ENCODE data around the gene TTC9B. TPM values are rescaled to one million over a fixed set of nuclear protein-coding genes. Genes with fewer than 3 reads are reported as not detected.

Gene TTC9B
- total and polyA plus RNA-seq, 2 of the 8 experiments (the other 6 are each of a cell fraction or from before 2014, with no cell fraction given), result 0.26 TPM; not detected in 1

GRCh38 chr19:40216777-40217026 lies 1.5 kb downstream of the TTC9B start:
- H3K14ac ChIP-seq (ENCODE audit: insufficient read length), result no peak overlapping the region
- H4K91ac ChIP-seq (replicated peaks; ENCODE audit: insufficient read length, low read length), result no peak overlapping the region
- H2BK12ac ChIP-seq (ENCODE audit: low read depth, low read length), result peak overlapping the region; percentile 62; the same call in 1 of the 2 replicates
- H4K20me1 ChIP-seq (replicated peaks in 1 of 2; ENCODE audit: control insufficient read depth in 1 of 2, insufficient read depth in 2 of 2, low read length in 2 of 2), result peaks cover 3 to 4% of the 10 kb centered on the region in 2 experiments
- H3K9me3 ChIP-seq (ENCODE audit: insufficient read depth in 2 of 2, low read depth in 1 of 2, low read length in 1 of 2), result no peaks in the 10 kb centered on the region
- ChIA-PET CTCF (ENCODE audit: partially characterized antibody) (interaction anchor here (0.6 to 4.5 kb wide), 22 partner anchors 10 to 211 kb away, joined by 3 to 32 read pairs (median 5); partner anchors contain the start of genes CCNP and MAP3K10), POLR2A (ENCODE audit: partially characterized antibody) (interaction anchor here (0.9 to 1.8 kb wide), 5 partner anchors 9 to 126 kb away, joined by 3 to 4 read pairs (median 3); partner anchors contain the start of gene ZNF780A)
- H3K23me2 ChIP-seq (ENCODE audit: low read depth, low read length), result peaks cover 7% of the 10 kb centered on the region; the same call in 1 of the 2 replicates
- peaks cover 0 to 10% (median 5%) of the 10 kb centered on the region in 4 experiments; a peak in 5 of 7 replicates for H3K4me1 ChIP-seq (replicated peaks in 1 of 4; ENCODE audit: control insufficient read depth in 3 of 4, insufficient read depth in 4 of 4, low read length in 3 of 4)
- WGBS, 2 experiments (ENCODE audit: extremely low coverage in 1 of 2, insufficient coverage in 1 of 2, insufficient read length in 1 of 2, insufficient replicate concordance in 2 of 2, low coverage in 1 of 2, low lambda C conversion rate in 2 of 2, missing lambda C conversion rate in 1 of 2), result 29 to 100% methylated on average over 3 to 9 of the region's 9 CpGs
- 0 out of 2 replicates have a peak overlapping the region, but pooled peaks have one; percentile 56 for H2BK5ac ChIP-seq (ENCODE audit: low read depth, low read length)
- no peak overlapping the region for H4K5ac ChIP-seq (ENCODE audit: insufficient read length, low read depth, low read length)
- H3K27ac ChIP-seq (ENCODE audit: low read depth, low read length), result no peak overlapping the region
- no peak for TF ChIP-seq TBP (IDR thresholded peaks at IDR 0.05; ENCODE audit: low read depth, low read length)
- TF ChIP-seq RAD21 (IDR thresholded peaks at IDR 0.05 in 1 of 2, conservative IDR thresholded peaks at IDR 0.05 in 1 of 2; ENCODE audit: low read depth in 2 of 2, low read length in 2 of 2), result no peak
- no peak for TF ChIP-seq RBBP5 (IDR thresholded peaks at IDR 0.05; ENCODE audit: borderline replicate concordance, low read depth, low read length)
- no peak for TF ChIP-seq TCF12 (IDR thresholded peaks at IDR 0.05; ENCODE audit: low read depth, low read length)
- TF ChIP-seq SIX5 (IDR thresholded peaks at IDR 0.05; ENCODE audit: low read depth, low read length), result no peak
- no peak for TF ChIP-seq POU5F1 (IDR thresholded peaks at IDR 0.05; ENCODE audit: low read depth, low read length)
- no peak for TF ChIP-seq SP4 (IDR thresholded peaks at IDR 0.05; ENCODE audit: low read length)
- TF ChIP-seq RNF2 (IDR thresholded peaks at IDR 0.05; ENCODE audit: borderline replicate concordance, low read depth, low read length, missing control alignments, poor library complexity, severe bottlenecking), result no peak
- no peak overlapping the region for H3K56ac ChIP-seq (replicated peaks; ENCODE audit: insufficient read length, low read depth, low read length)
- 0 out of 2 replicates have a peak overlapping the region, but pooled peaks have one; percentile 1 for H4K8ac ChIP-seq (ENCODE audit: extremely low read depth, insufficient read depth, low read length)
- DNase-seq (ENCODE audit: low read depth in 1 of 2, low spot score in 2 of 2), result no peak
- H2AFZ ChIP-seq (ENCODE audit: low read length), result no peak overlapping the region
- H3K9ac ChIP-seq (replicated peaks in 1 of 4; ENCODE audit: extremely low read depth in 1 of 4, low read depth in 3 of 4, low read length in 3 of 4), result no peak overlapping the region
- H2BK15ac ChIP-seq (ENCODE audit: low read length), result no peak overlapping the region
- peak overlapping the region in 3 of 4 experiments; percentile 3 to 49 (median 21); a peak in 5 of 8 replicates for H3K4me3 ChIP-seq (ENCODE audit: extremely low read depth in 1 of 4, insufficient read depth in 2 of 4, low read depth in 3 of 4, low read length in 4 of 4)
- FAIRE-seq, result no peak
- peak overlapping the region; percentile 72; the same call in 1 of the 2 replicates for H2BK20ac ChIP-seq (ENCODE audit: low read length)
- H3K23ac ChIP-seq (ENCODE audit: insufficient read length), result no peak overlapping the region
- H3K36me3 ChIP-seq (ENCODE audit: control insufficient read depth in 2 of 4, insufficient read depth in 4 of 4, low read length in 3 of 4), result no peaks in the 10 kb centered on the region
- no peaks in the 10 kb centered on the region for H3K79me1 ChIP-seq (ENCODE audit: low read depth, low read length)
- H3K4ac ChIP-seq (replicated peaks; ENCODE audit: insufficient read length, low read depth, low read length), result no peak overlapping the region
- no peaks in the 10 kb centered on the region for H3K79me2 ChIP-seq (ENCODE audit: control insufficient read depth in 1 of 2, insufficient read depth in 2 of 2, low read length in 2 of 2)
- peak overlapping the region; percentile 67 to 70 for H3K4me2 ChIP-seq (ENCODE audit: insufficient read depth in 1 of 2, low read depth in 2 of 2, low read length in 2 of 2)
- H3K27me3 ChIP-seq (replicated peaks in 1 of 4; ENCODE audit: control insufficient read depth in 3 of 4, extremely low read depth in 1 of 4, insufficient read depth in 3 of 4, low read length in 3 of 4), result peaks cover 3 to 21% (median 16%) of the 10 kb centered on the region in 4 experiments
- H3K18ac ChIP-seq (ENCODE audit: extremely low read depth, low read length), result no peak overlapping the region
- H2BK120ac ChIP-seq (replicated peaks; ENCODE audit: low read depth, low read length), result no peak overlapping the region
- H2AK5ac ChIP-seq (ENCODE audit: low read depth, low read length), result no peak overlapping the region

Data from H1 (cell line).